Endothelial cell of umbilical vein (primary cell): ENCODE measurements around the gene ANP32B. TPM values are rescaled to one million over a fixed set of nuclear protein-coding genes. Genes with fewer than 3 reads are reported as not detected.

ENCODE experiments used
- BruUV-seq: library from RNA; stranded (reverse); fragments of 400-500 nt; replicated peaks from 2 replicates; lab custom pipeline; 2021; lab: Mats Ljungman, UMichigan
- CTCF ChIA-PET: fragments of 300-600, 350-600 bp; sonication (Branson Sonifier 250); formaldehyde crosslinking; loops from one replicate; lab custom pipeline; 2021; ENCODE audit warnings: antibody characterized with exemption, inconsistent platforms; lab: Charles Lee
- POLR2A ChIA-PET: fragments of 300-600, 350-600 bp; sonication (Branson Sonifier 250); formaldehyde crosslinking; loops from one replicate; lab custom pipeline; 2021; ENCODE audit warnings: antibody characterized with exemption, inconsistent platforms; lab: Charles Lee
- DNase-seq: peaks from one replicate; pipeline ENCODE4 v3.0.0-alpha.2; 2011; ENCODE audit warnings: low read depth, low spot score
- FAIRE-seq: peaks from 2 replicates; lab custom pipeline; 2011; peaks lifted over from hg19 to GRCh38; lab: Jason Lieb, UNC
- H2AFZ ChIP-seq: 2 replicates; pipeline ENCODE4 v1.6.0; 2012; ENCODE audit warnings: low read depth, low read length, control low read depth, inconsistent platforms
- H3K27ac ChIP-seq: 2 replicates; pipeline ENCODE4 v1.5.1; 2011; ENCODE audit warnings: low read depth, mild to moderate bottlenecking, control low read depth, low read length, moderate library complexity; ENCODE audit not compliant: insufficient read depth
- H3K27me3 ChIP-seq, 2 experiments: 2 replicates each; pipeline versions ENCODE4 v1.6.0 to v1.6.1; 2011; ENCODE audit warnings: low read length in 2 of 2, mixed read lengths in 1 of 2; ENCODE audit not compliant: control insufficient read depth in 2 of 2, insufficient read depth in 2 of 2
- H3K36me3 ChIP-seq, 2 experiments: 2 replicates in 1 of 2; 3 replicates in 1 of 2; pipeline ENCODE4 v1.5.1; 2011; ENCODE audit warnings: low read length in 2 of 2, mild to moderate bottlenecking in 1 of 2, moderate library complexity in 1 of 2; ENCODE audit not compliant: control insufficient read depth in 2 of 2, insufficient read depth in 2 of 2; ENCODE audit errors: extremely low read depth in 1 of 2
- H3K4me1 ChIP-seq: 3 replicates; pipeline ENCODE4 v1.5.1; 2011; ENCODE audit warnings: mild to moderate bottlenecking, low read length; ENCODE audit not compliant: control insufficient read depth, insufficient read depth; ENCODE audit errors: extremely low read depth
- H3K4me2 ChIP-seq: 2 replicates; pipeline ENCODE4 v1.6.1; 2011; ENCODE audit warnings: low read length, control low read depth, mixed read lengths; ENCODE audit not compliant: insufficient read depth
- H3K4me3 ChIP-seq, 3 experiments: fragments of 200-600 bp in 1 of 3; sonication (generic), shearing (Covaris generic) in 1 of 3; replicated peaks in 1 of 3; 2 replicates each; pipeline ENCODE4 v1.5.1; 2011 to 2016; ENCODE audit warnings: control low read depth in 3 of 3, low read length in 3 of 3, mild to moderate bottlenecking in 2 of 3, inconsistent platforms in 1 of 3, low read depth in 1 of 3, moderate library complexity in 1 of 3; ENCODE audit not compliant: insufficient read depth in 1 of 3
- H3K79me2 ChIP-seq: 2 replicates; pipeline ENCODE4 v1.6.0; 2012; ENCODE audit warnings: low read length, inconsistent platforms; ENCODE audit not compliant: control insufficient read depth, insufficient read depth
- H3K9ac ChIP-seq: replicated peaks from 2 replicates; pipeline ENCODE3; 2011; ENCODE audit warnings: low read length, control low read depth; ENCODE audit not compliant: insufficient read depth; ENCODE audit errors: extremely low read depth
- H3K9me1 ChIP-seq: replicated peaks from 3 replicates; pipeline ENCODE4 v1.6.0; 2011; ENCODE audit warnings: mild to moderate bottlenecking, low read length; ENCODE audit not compliant: control insufficient read depth, insufficient read depth; ENCODE audit errors: extremely low read depth
- H3K9me3 ChIP-seq: replicated peaks from 2 replicates; pipeline ENCODE4 v1.5.1; 2012; ENCODE audit warnings: low read length, inconsistent platforms; ENCODE audit not compliant: control insufficient read depth, insufficient read depth
- H4K20me1 ChIP-seq: replicated peaks from 2 replicates; pipeline ENCODE3; 2011; ENCODE audit warnings: mild to moderate bottlenecking, low read length; ENCODE audit not compliant: control insufficient read depth, insufficient read depth; ENCODE audit errors: extremely low read depth
- CTCF ChIP-seq, 2 donors: IDR thresholded peaks; 1 replicate in 1 of 2; 2 replicates in 1 of 2; pipeline ENCODE4 v1.5.1; 2011; ENCODE audit warnings: low read length in 2 of 2, mild to moderate bottlenecking in 2 of 2, moderate library complexity in 2 of 2, control low read depth in 1 of 2, inconsistent platforms in 1 of 2, low read depth in 1 of 2; ENCODE audit not compliant: insufficient read depth in 1 of 2; ENCODE audit errors: extremely low read depth in 1 of 2
- EZH2 ChIP-seq: IDR thresholded peaks from 2 replicates; pipeline ENCODE4 v1.6.1; 2012; ENCODE audit warnings: borderline replicate concordance, low read depth, mild to moderate bottlenecking, moderate library complexity, low read length, inconsistent platforms; ENCODE audit not compliant: severe bottlenecking
- FOS ChIP-seq: IDR thresholded peaks from 2 replicates; pipeline ENCODE4 v1.6.1; 2011; ENCODE audit warnings: mild to moderate bottlenecking, low read length, moderate library complexity, borderline replicate concordance; ENCODE audit not compliant: insufficient read depth
- GATA2 ChIP-seq: IDR thresholded peaks from 2 replicates; pipeline ENCODE4 v1.7.0; 2011; ENCODE audit warnings: low read depth, mild to moderate bottlenecking, moderate library complexity, mixed read lengths, low read length; ENCODE audit not compliant: insufficient read length, insufficient read depth
- JUN ChIP-seq: IDR thresholded peaks from 2 replicates; pipeline ENCODE4 v1.6.1; 2011; ENCODE audit warnings: borderline replicate concordance, low read depth; ENCODE audit not compliant: insufficient read length, insufficient read depth
- MYC ChIP-seq: IDR thresholded peaks from one replicate; pipeline ENCODE4 v1.6.1; 2011; ENCODE audit warnings: mild to moderate bottlenecking, low read depth, low read length
- POLR2A ChIP-seq: IDR thresholded peaks from 2 replicates; pipeline ENCODE4 v1.6.1; 2012; ENCODE audit warnings: low read depth, mild to moderate bottlenecking, control low read depth, low read length
- POLR2AphosphoS5 ChIP-seq: IDR thresholded peaks from 2 replicates; pipeline ENCODE4 v1.6.1; 2012; ENCODE audit warnings: low read depth, mild to moderate bottlenecking, control low read depth, low read length, moderate library complexity; ENCODE audit not compliant: insufficient read depth
- dilution Hi-C: fragments of 300-500 bp; cut with MboI; formaldehyde crosslinking; loops from one replicate; pipeline ENCODE4 v1.15.0; 2019; ENCODE audit warnings: low sequenced_read_pairs; ENCODE audit not compliant: extremely low pct_ligation_motif_present
- intact Hi-C: fragments of 100-400 bp; cut with micrococcal nuclease; formaldehyde crosslinking; loops from one replicate; pipeline ENCODE4 v1.10.0; 2022
- polyA plus RNA-seq, 4 experiments: library from polyadenylated mRNA; depleted of rRNA in 3 of 4; stranded (reverse) in 3 of 4; unstranded in 1 of 4; fragments of >200 nt; gene quantifications; 2 replicates each; pipeline versions ENCODE4 v1.2.1 to v1.2.3, GENCODE V29; 2011 to 2012; ENCODE audit warnings: missing spikeins in 1 of 4
- total RNA-seq: library from RNA; stranded (reverse); gene quantifications from 2 replicates; pipeline ENCODE4 v1.2.3, GENCODE V29; 2021
- TF ChIP-seq, protein P1 (sequence below): IDR thresholded peaks from 2 replicates; pipeline ENCODE4 v1.6.1; 2011; ENCODE audit not compliant: insufficient read depth, insufficient read length

Gene ANP32B
- total and polyA plus RNA-seq, 2 donors (not counting 3 experiments of a cell fraction or from before 2014, with no cell fraction given) = 13.9 to 173 TPM

- no TSS peak for BruUV-seq
- Histone ChIP-seq H3K9me3 (no peaks in the 10 kb centered on the region), H2AFZ (no peak overlapping the region), H3K27ac (no peak overlapping the region), H3K4me3 (no peak overlapping the region), H3K9ac (no peak overlapping the region), H4K20me1 (peaks cover 6% of the 10 kb centered on the region), H3K27me3 (no peaks in the 10 kb centered on the region), H3K4me1 (peaks cover 11% of the 10 kb centered on the region), H3K79me2 (peaks cover 96% of the 10 kb centered on the region), H3K9me1 (no peaks in the 10 kb centered on the region), H3K36me3 (peaks cover 0 to 6% of the 10 kb centered on the region in 2 experiments), H3K4me2 (no peak overlapping the region)
- POLR2A ChIA-PET = interaction anchor here (0.6 kb wide), 1 partner anchor 14 kb away, joined by 3 read pairs; no protein-coding TSS in a partner anchor
- intact Hi-C loops = no loop called here
- CTCF ChIA-PET = interaction anchor here (0.5 to 1.4 kb wide), 2 partner anchors 9 to 43 kb away, joined by 4 read pairs; partner anchors contain the start of gene ANP32B
- DNase-seq = no peak
- no peak for FAIRE-seq
- dilution Hi-C loops = no loop called here
- no peak for TF ChIP-seq FOS
- no peak for TF ChIP-seq POLR2AphosphoS5
- no peak for TF ChIP-seq CTCF (IDR thresholded peaks at IDR 0.05; ENCODE audit: extremely low read depth in 1 of 2, insufficient read depth in 1 of 2, low read depth in 1 of 2, low read length in 2 of 2)
- no peak for TF ChIP-seq POLR2A
- no peak for TF ChIP-seq JUN
- TF ChIP-seq, protein P1, sequence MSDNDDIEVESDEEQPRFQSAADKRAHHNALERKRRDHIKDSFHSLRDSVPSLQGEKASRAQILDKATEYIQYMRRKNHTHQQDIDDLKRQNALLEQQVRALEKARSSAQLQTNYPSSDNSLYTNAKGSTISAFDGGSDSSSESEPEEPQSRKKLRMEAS = no peak
- TF ChIP-seq EZH2 = no peak
- TF ChIP-seq GATA2 = no peak
- no peak for TF ChIP-seq MYC
Observed at GRCh38 chr9:97991818-97992217, 8.7 kb downstream of the ANP32B start.
